ENCODE results near the gene ESRP2. TPM values are rescaled to one million over a fixed set of nuclear protein-coding genes. Genes with fewer than 3 reads are reported as not detected.

ESRP2 gene
- total RNA-seq, 4 donors from 2014 or later = 0.17 to 2.1 (median 0.52) TPM

DNA sequence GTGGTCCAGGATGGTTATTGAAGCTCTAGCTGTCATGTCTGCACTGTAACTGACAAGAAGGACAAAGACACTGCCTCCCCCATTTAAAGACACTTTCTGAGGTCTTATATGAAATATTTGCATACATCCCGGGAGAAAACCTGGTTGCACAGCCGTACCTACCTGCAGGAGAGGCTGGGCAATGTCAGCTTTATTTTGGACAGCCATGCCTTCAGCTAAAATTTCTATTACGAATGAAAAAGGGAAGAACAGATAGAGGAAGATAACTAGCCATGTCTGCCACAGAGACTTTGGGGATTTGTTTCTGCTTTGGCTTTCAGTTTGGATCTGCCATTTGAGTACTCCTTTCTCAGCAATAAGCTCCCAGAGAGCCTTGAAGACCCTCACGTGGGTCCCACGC lies 47.4 kb upstream of the ESRP2 start:
- Histone ChIP-seq H3K9me3 (no peaks in the 10 kb centered on the region), H3K27ac (replicated peaks in 1 of 4) (peak overlapping the region; percentile 14 to 57 (median 30)), H3K4me1 (peaks cover 51 to 65% (median 58%) of the 10 kb centered on the region in 4 donors), H3K27me3 (no peaks in the 10 kb centered on the region), H3K4me3 (no peak overlapping the region), H3K36me3 (peaks cover 0 to 58% (median 31%) of the 10 kb centered on the region in 4 donors)
- 65% methylated on average over 5 of the region's 5 CpGs for WGBS
- no peak for DNase-seq (ENCODE audit: extremely low spot score)
- intact Hi-C loops (cut with DNase I) = no loop called here
- TF ChIP-seq EP300 (IDR thresholded peaks at IDR 0.05) = no peak

GRCh38 chr16:68282064-68282452 lies 46.1 kb upstream of the ESRP2 start:
- H3K4me1 ChIP-seq = peaks cover 39 to 59% (median 48%) of the 10 kb centered on the region in 4 donors
- H3K4me3 ChIP-seq = no peak overlapping the region
- TF ChIP-seq, protein P1, sequence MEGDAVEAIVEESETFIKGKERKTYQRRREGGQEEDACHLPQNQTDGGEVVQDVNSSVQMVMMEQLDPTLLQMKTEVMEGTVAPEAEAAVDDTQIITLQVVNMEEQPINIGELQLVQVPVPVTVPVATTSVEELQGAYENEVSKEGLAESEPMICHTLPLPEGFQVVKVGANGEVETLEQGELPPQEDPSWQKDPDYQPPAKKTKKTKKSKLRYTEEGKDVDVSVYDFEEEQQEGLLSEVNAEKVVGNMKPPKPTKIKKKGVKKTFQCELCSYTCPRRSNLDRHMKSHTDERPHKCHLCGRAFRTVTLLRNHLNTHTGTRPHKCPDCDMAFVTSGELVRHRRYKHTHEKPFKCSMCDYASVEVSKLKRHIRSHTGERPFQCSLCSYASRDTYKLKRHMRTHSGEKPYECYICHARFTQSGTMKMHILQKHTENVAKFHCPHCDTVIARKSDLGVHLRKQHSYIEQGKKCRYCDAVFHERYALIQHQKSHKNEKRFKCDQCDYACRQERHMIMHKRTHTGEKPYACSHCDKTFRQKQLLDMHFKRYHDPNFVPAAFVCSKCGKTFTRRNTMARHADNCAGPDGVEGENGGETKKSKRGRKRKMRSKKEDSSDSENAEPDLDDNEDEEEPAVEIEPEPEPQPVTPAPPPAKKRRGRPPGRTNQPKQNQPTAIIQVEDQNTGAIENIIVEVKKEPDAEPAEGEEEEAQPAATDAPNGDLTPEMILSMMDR (IDR thresholded peaks at IDR 0.05) = no peak
- TF ChIP-seq EP300 (IDR thresholded peaks at IDR 0.05) (no peak), POLR2AphosphoS5 (IDR thresholded peaks at IDR 0.05) (no peak), POLR2A (IDR thresholded peaks at IDR 0.05; ENCODE audit: low read depth) (no peak)
- peak overlapping the region in 1 of 4 donors; percentile 15 for H3K27ac ChIP-seq (replicated peaks in 1 of 4)
- no peaks in the 10 kb centered on the region for H3K9me3 ChIP-seq
- H3K27me3 ChIP-seq = no peaks in the 10 kb centered on the region
- intact Hi-C loops (cut with DNase I) = no loop called here
- H3K36me3 ChIP-seq = peaks cover 0 to 49% (median 22%) of the 10 kb centered on the region in 4 donors
- WGBS = 92% methylated on average over 4 of the region's 4 CpGs
- DNase-seq (ENCODE audit: extremely low spot score) = no peak

DNA sequence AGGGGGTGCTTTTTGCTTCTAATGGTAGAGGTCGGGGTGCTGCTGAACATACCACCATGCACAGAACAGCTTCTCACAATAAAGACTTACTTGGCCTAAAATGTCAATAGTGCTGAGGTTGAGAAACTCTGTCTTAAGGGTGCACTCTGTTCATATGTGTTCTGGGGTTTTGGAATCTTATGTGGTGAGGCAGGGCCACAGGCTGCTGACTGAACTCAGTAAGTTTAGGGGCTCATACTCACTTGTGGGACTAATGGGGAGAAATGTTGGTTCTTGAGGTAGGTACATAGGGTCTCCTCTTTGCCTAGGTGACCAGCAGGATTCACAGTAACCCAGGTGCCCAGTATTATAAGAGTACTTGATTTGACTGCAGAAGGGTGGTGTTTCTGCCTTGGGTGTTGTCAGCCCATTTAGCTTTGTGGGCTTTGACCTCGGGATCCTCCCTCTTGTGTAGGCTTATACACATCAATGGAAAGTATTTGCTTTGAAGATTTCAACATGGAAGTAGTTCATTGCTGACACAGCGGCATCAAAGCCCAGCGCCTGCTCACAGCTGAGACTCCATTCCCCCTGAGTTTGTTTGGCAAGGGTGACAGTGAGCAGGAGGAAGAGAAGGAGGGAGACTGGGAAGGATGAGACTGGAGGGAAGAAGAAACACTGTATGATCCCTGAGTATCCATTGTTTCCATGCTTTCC lies 45.6 kb upstream of the ESRP2 start:
- TF ChIP-seq, protein P1 (IDR thresholded peaks at IDR 0.05) = no peak
- TF ChIP-seq POLR2A (IDR thresholded peaks at IDR 0.05; ENCODE audit: low read depth) (no peak), POLR2AphosphoS5 (IDR thresholded peaks at IDR 0.05) (no peak)
- WGBS = 85% methylated on average over 1 of the region's 4 CpGs

DNA sequence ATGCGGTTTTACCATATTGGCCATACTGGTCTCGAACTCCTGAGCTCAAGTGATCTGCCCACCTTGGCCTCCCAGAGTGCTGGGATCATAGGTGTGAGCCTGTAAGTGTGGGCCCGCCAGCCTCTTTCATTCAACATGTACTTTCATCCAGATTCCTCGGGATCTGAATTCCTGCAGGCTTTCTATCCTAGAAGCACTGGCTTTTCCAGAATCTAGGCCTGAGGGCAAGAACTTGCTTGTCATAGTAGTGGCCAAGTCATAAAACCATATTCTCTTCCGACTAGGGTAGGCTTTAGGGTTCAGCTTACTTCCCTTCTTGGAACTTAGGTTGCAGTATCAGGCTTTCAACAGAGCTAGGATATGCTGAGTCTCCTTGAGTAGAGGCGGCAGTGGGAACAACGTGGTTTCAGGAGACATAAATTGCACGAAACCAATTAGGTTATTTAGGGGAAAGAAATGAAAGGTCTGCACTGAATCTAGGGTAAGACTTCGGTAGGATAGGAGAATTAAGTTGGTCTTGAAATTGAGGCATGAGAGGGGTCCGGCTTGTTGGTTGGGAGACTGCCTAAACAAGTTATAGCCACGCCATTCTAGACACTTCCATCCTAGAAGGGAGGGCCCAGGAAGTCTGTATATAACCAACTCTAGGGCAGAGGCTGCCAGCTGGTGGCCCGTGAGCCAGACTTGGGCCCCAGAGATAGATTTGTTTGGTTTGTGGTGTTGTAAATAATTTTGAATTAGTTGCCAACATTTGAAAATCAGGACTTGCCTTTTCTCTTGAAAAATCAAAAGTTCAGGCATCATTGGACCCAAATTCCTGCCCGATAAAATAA lies 44.0 kb upstream of the ESRP2 start:
- no peak overlapping the region for H3K4me3 ChIP-seq
- intact Hi-C loops (cut with DNase I) = no loop called here
- TF ChIP-seq POLR2AphosphoS5 (IDR thresholded peaks at IDR 0.05) (no peak), POLR2A (IDR thresholded peaks at IDR 0.05; ENCODE audit: low read depth) (no peak), EP300 (IDR thresholded peaks at IDR 0.05) (no peak)
- TF ChIP-seq, protein P1 (IDR thresholded peaks at IDR 0.05) = no peak
- peaks cover 41 to 58% (median 49%) of the 10 kb centered on the region in 4 donors for H3K4me1 ChIP-seq
- H3K9me3 ChIP-seq = no peaks in the 10 kb centered on the region
- H3K36me3 ChIP-seq = peaks cover 2 to 47% (median 30%) of the 10 kb centered on the region in 4 donors
- no peak for DNase-seq (ENCODE audit: extremely low spot score)
- H3K27me3 ChIP-seq = no peaks in the 10 kb centered on the region
- no peak overlapping the region for H3K27ac ChIP-seq (replicated peaks in 1 of 4)
- 87% methylated on average over 13 of the region's 13 CpGs for WGBS

More for the DNA sequence above, 45.6 kb upstream of the ESRP2 start:
- Histone ChIP-seq H3K36me3 (peaks cover 0 to 49% (median 24%) of the 10 kb centered on the region in 4 donors), H3K4me3 (no peak overlapping the region), H3K27ac (replicated peaks in 1 of 4) (no peak overlapping the region), H3K9me3 (no peaks in the 10 kb centered on the region), H3K27me3 (no peaks in the 10 kb centered on the region), H3K4me1 (peaks cover 40 to 58% (median 49%) of the 10 kb centered on the region in 4 donors)
- no peak for DNase-seq (ENCODE audit: extremely low spot score)
- intact Hi-C loops (cut with DNase I) = no loop called here

- Histone ChIP-seq H3K4me1 (peaks cover 31 to 58% (median 46%) of the 10 kb centered on the region in 4 donors), H3K36me3 (peaks cover 10 to 72% (median 22%) of the 10 kb centered on the region in 4 donors)
- intact Hi-C loops (cut with DNase I) = no loop called here
Measured at GRCh38 chr16:68276223-68276622, 40.3 kb upstream of the ESRP2 start.

More at GRCh38 chr16:68276223-68276622, 40.3 kb upstream of the ESRP2 start:
- Histone ChIP-seq H3K27ac (replicated peaks in 1 of 4) (peak overlapping the region; percentile 66 to 77 (median 71)), H3K9me3 (no peaks in the 10 kb centered on the region), H3K4me3 (no peak overlapping the region), H3K27me3 (no peaks in the 10 kb centered on the region)
- DNase-seq (ENCODE audit: extremely low spot score) = no peak
- 42% methylated on average over 3 of the region's 3 CpGs for WGBS
- no peak for TF ChIP-seq EP300 (IDR thresholded peaks at IDR 0.05)
- no peak for TF ChIP-seq POLR2AphosphoS5 (IDR thresholded peaks at IDR 0.05)
- TF ChIP-seq, protein P1 (IDR thresholded peaks at IDR 0.05) = no peak
- no peak for TF ChIP-seq POLR2A (IDR thresholded peaks at IDR 0.05; ENCODE audit: low read depth)
